Transverse colon (tissue), 4 donors: ENCODE data around the gene AMMECR1. TPM values are rescaled to one million over a fixed set of nuclear protein-coding genes. Genes with fewer than 3 reads are reported as not detected.

Experiments used
- DNase-seq: peaks from one replicate; pipeline ENCODE4 v3.0.0-alpha.2; 2019
- H3K27ac ChIP-seq, 4 donors: fragments of 200-600 bp; sonication (generic); 2 replicates each; pipeline ENCODE4 v1.5.1; 2016 to 2018; ENCODE audit warnings: inconsistent platforms in 4 of 4
- H3K27me3 ChIP-seq: fragments of 200-600 bp; sonication (generic); 2 replicates; pipeline ENCODE4 v1.5.1; 2017; ENCODE audit warnings: inconsistent platforms
- H3K36me3 ChIP-seq, 4 donors: fragments of 200-600 bp; sonication (generic); 2 replicates each; pipeline ENCODE4 v1.5.1; 2017 to 2019; ENCODE audit warnings: inconsistent platforms in 4 of 4
- H3K4me1 ChIP-seq, 4 donors: fragments of 200-600 bp; sonication (generic); 2 replicates each; pipeline ENCODE4 v1.5.1; 2017 to 2020; ENCODE audit warnings: inconsistent platforms in 4 of 4
- H3K4me3 ChIP-seq, 4 donors: fragments of 200-600 bp; sonication (generic); 1 replicate in 1 of 4; 2 replicates in 3 of 4; pipeline versions ENCODE4 v1.5.1 to v1.6.1; 2017 to 2019; ENCODE audit warnings: inconsistent platforms in 4 of 4
- H3K9me3 ChIP-seq, 2 donors: fragments of 200-600 bp; sonication (generic); 2 replicates each; pipeline ENCODE4 v1.5.1; 2017 to 2019; ENCODE audit warnings: inconsistent platforms in 2 of 2
- EP300 ChIP-seq: sonication (generic); formaldehyde crosslinking; IDR thresholded peaks from one replicate; pipeline ENCODE4 v1.6.1; 2017; ENCODE audit warnings: antibody characterized with exemption, low read depth
- POLR2A ChIP-seq: fragments of 450-650 bp; IDR thresholded peaks from one replicate; pipeline ENCODE4 v1.6.1; 2016; ENCODE audit warnings: antibody characterized with exemption, mild to moderate bottlenecking, moderate library complexity
- POLR2AphosphoS5 ChIP-seq, 3 donors: sonication (generic); formaldehyde crosslinking; IDR thresholded peaks; one replicate each; pipeline ENCODE4 v1.6.1; 2016; ENCODE audit warnings: antibody characterized with exemption in 3 of 3
- WGBS, 2 donors: methylation state at CpG; one replicate each; pipeline ENCODE4 v1.1.5; 2018; ENCODE audit warnings: low coverage in 1 of 2; 5-methylcytosine and 5-hydroxymethylcytosine counted together
- in situ Hi-C, 4 donors: fragments of 200-750 bp; cut with MboI; loops; one replicate each; pipeline versions ENCODE4 v1.15.0 to v1.15.1; 2017; ENCODE audit warnings: low sequenced_read_pairs in 3 of 4, low pct_ligation_motif_present in 1 of 4, low pct_unique_long_range_greater_than_20kb in 1 of 4
- intact Hi-C: fragments of 100-400 bp; cut with DNase I; formaldehyde crosslinking; loops from one replicate; pipeline ENCODE4 v1.15.1; 2023; ENCODE audit warnings: low total_unique reads
- total RNA-seq, 4 donors: library from RNA; depleted of rRNA; stranded (reverse); fragments of >200 nt; gene quantifications; one replicate each; pipeline ENCODE4 v1.1.0, GENCODE V29; 2016
- TF ChIP-seq, protein P1 (sequence below), 5 experiments: fragments of 200-600 bp in 3 of 5; fragments of 450-650 bp in 2 of 5; sonication (generic) in 3 of 5; IDR thresholded peaks; 1 replicate in 2 of 5; 2 replicates in 3 of 5; pipeline ENCODE4 v1.5.1; 2016 to 2017; ENCODE audit warnings: antibody characterized with exemption in 5 of 5, inconsistent platforms in 3 of 5, mild to moderate bottlenecking in 2 of 5, moderate library complexity in 1 of 5

AMMECR1 gene
- 10 to 100 TPM in 1 of 4 donors, 1 to 10 TPM in 3; 2.6 to 15.3 (median 8.6) TPM for total RNA-seq

- WGBS, 2 donors = 0 to 50% methylated on average over 5 to 62 of the region's 78 CpGs
- intact Hi-C loops (no loop called here), in situ Hi-C loops (no loop called here)
- Histone ChIP-seq H3K4me1 (peaks cover 0 to 13% (median 0%) of the 10 kb centered on the region in 4 donors), H3K36me3 (no peaks in the 10 kb centered on the region), H3K27ac (peak within 1 kb of the TSS; percentile 84 to 92 (median 87)), H3K27me3 (no peaks in the 10 kb centered on the region), H3K9me3 (no peaks in the 10 kb centered on the region), H3K4me3 (peak within 1 kb of the TSS; percentile 54 to 90 (median 63))
- TF ChIP-seq, protein P1, sequence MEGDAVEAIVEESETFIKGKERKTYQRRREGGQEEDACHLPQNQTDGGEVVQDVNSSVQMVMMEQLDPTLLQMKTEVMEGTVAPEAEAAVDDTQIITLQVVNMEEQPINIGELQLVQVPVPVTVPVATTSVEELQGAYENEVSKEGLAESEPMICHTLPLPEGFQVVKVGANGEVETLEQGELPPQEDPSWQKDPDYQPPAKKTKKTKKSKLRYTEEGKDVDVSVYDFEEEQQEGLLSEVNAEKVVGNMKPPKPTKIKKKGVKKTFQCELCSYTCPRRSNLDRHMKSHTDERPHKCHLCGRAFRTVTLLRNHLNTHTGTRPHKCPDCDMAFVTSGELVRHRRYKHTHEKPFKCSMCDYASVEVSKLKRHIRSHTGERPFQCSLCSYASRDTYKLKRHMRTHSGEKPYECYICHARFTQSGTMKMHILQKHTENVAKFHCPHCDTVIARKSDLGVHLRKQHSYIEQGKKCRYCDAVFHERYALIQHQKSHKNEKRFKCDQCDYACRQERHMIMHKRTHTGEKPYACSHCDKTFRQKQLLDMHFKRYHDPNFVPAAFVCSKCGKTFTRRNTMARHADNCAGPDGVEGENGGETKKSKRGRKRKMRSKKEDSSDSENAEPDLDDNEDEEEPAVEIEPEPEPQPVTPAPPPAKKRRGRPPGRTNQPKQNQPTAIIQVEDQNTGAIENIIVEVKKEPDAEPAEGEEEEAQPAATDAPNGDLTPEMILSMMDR (IDR thresholded peaks at IDR 0.05) = no peak
- TF ChIP-seq EP300 (no peak), POLR2A (peak; percentile 58), POLR2AphosphoS5 (IDR thresholded peaks at IDR 0.05) (peak; percentile 59 to 69 (median 63))
- DNase-seq = peak; percentile 79
Measured at GRCh38 chrX:110317820-110318663, at the start of gene AMMECR1. AMMECR1 (minus strand) TSS chrX:110318085; CDS start chrX:110318071, 14 bp downstream.

- Histone ChIP-seq H3K36me3 (no peaks in the 10 kb centered on the region), H3K4me1 (no peaks in the 10 kb centered on the region), H3K27me3 (no peaks in the 10 kb centered on the region), H3K9me3 (no peaks in the 10 kb centered on the region), H3K4me3 (no peak overlapping the region), H3K27ac (no peak overlapping the region)
- in situ Hi-C loops = no loop called here
- intact Hi-C loops = no loop called here
- WGBS, 2 donors = 78% methylated on average over 1 of the region's 1 CpG; no CpG with 5 or more reads in 1 of the 2 donors
- TF ChIP-seq EP300 (no peak), POLR2AphosphoS5 (IDR thresholded peaks at IDR 0.05) (no peak), POLR2A (no peak)
- TF ChIP-seq, protein P1 (IDR thresholded peaks at IDR 0.05) = no peak
- no peak for DNase-seq
Measured at GRCh38 chrX:110363244-110363643, 45.4 kb upstream of the AMMECR1 start.

DNA sequence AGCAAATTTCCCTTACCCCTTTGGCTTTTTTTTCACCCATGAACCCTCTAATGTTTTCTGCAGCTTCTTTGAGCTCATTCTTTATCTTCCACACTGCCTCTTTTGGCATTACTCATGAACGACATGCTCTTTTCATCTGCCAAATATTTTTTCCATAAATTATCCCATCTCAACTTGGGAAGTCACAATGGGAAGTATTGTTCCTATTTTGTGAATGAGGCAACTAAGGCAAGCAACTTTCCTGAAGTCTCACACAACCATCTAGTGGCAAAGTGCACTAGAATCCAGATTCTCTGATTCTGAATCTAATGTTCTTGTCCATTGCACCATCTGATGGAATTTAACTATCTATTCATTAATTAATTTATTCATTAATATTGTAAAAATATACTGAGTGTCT lies 41.4 kb upstream of the AMMECR1 start:
- Histone ChIP-seq H3K27me3 (no peaks in the 10 kb centered on the region), H3K36me3 (no peaks in the 10 kb centered on the region), H3K4me1 (no peaks in the 10 kb centered on the region), H3K4me3 (no peak overlapping the region), H3K9me3 (no peaks in the 10 kb centered on the region), H3K27ac (no peak overlapping the region)
- intact Hi-C loops = loop anchor here (5.0 kb wide), 1 partner anchor 1017 kb away; no protein-coding TSS in a partner anchor
- WGBS, 2 donors = 15 to 17% methylated on average over 1 of the region's 1 CpG
- in situ Hi-C loops = no loop called here
- DNase-seq = no peak
- TF ChIP-seq POLR2AphosphoS5 (IDR thresholded peaks at IDR 0.05) (no peak), EP300 (no peak), POLR2A (no peak)
- TF ChIP-seq, protein P1 (IDR thresholded peaks at IDR 0.05) = no peak

DNA sequence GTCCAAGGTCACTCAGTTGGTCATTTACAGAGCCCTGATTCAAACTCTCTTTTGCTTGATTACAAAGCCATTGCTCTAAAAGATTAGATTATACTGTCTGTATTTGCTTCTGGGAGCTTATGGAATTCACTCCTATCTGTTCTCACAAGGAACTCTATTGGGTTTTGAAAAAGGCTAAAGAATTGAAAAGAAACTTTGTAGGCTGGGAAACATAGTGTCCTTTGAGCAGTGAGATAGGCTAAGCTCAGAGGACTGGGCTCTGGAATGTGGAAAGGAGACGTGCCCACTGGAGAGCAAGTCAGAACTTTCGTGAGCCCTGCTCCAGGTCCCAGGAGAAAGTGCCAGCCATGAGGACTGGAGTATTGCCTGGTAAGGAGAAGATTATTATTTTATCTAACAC lies 40.7 kb upstream of the AMMECR1 start, which contains the start of gene RTL9:
TSS of gene RTL9 (plus strand) at position 301 of the 400 bp plus-strand sequence. CDS start 91,770 bp downstream, outside the sequence.
- H3K36me3 ChIP-seq = no peaks in the 10 kb centered on the region
- no peaks in the 10 kb centered on the region for H3K4me1 ChIP-seq
- WGBS, 2 donors = 65 to 70% methylated on average over 2 of the region's 2 CpGs
- no peaks in the 10 kb centered on the region for H3K9me3 ChIP-seq
- no peak for TF ChIP-seq POLR2A
- in situ Hi-C loops = no loop called here
- H3K27ac ChIP-seq = no peak within 1 kb of the TSS
- no peak within 1 kb of the TSS for H3K4me3 ChIP-seq
- DNase-seq = no peak
- intact Hi-C loops = loop anchor here (5.0 kb wide), 1 partner anchor 1016 kb away; no protein-coding TSS in a partner anchor
- H3K27me3 ChIP-seq = no peaks in the 10 kb centered on the region
